HG02884 (cell line): Measurements from ENCODE around the gene SNF8.

Experiments
- ATAC-seq: cut with Tn5 transposase; IDR thresholded peaks from one replicate; pipeline ENCODE4 v1.9.1; 2021; ENCODE audit warnings: mild to moderate bottlenecking, moderate library complexity; ENCODE audit not compliant: unreplicated experiment

SNF8 gene

GRCh38 chr17:48893646-48894508 lies 50.8 kb downstream of the SNF8 start:
- ATAC-seq: no peak

DNA sequence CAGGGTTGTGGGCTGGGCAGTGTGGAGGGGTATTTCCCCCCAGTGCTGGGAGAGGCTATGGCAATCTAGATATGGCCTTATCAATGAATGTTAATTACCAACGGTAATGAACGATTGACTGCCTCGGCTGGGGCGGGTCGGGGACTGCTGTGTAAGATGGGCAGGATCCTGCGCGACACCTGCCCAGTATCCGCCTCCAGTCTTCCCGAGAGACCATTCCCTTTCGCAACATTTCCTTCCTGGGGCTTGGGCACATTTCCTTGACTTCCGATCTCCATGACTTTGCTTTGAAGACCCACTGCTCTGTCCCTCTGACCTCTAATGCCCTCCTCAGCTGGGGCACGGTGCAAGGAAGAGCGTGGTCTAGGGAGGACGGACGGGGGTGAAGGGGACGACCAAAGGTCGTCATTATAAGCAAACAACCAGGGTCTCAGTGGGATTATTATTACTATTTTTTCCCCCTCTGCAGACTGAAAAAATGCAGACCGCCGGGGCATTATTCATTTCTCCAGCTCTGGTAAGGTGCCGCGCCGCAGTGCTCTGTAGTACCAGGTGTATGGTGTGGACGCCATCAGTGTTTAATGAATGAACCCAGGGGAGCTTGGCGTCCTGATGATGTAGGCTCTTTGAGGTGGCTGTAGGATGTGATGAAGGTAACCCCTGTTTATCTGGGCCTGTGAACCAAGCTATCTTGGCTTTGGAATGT lies 51.5 kb downstream of the SNF8 start:
- no peak for ATAC-seq

DNA sequence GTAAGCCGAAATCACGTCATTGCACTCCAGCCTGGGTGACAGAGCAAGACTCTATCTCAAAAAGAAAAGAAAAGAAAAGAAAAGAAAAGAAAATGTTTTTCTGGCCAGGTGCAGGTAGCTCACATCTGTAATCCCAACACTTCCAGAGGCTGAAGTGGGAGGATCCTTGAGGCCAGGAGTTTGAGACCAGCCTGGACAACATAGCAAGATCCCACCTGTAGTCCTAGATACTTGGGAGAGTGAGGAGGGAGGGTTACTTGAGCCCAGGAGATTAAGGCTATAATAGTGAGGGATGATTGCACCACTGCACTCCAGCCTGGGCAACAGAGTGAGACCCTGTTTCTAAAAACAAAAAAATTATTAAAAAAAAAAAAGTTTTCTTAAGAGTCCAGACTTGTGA lies 54.6 kb downstream of the SNF8 start:
- no peak for ATAC-seq

- no peak for ATAC-seq
Observed at GRCh38 chr17:48883171-48883570, 61.5 kb downstream of the SNF8 start.

GRCh38 chr17:48882272-48882671 lies 62.4 kb downstream of the SNF8 start:
- no peak for ATAC-seq
